Stimulated activated CD4-positive, alpha-beta T cell treated with anti-CD3 and anti-CD28 coated beads, TNF-alpha, amount 100 ng/mL, for 1 hour (primary cell): ENCODE measurements around the gene FAM170B.

Experiments
- DNase-seq, 3 donors: peaks; one replicate each; pipeline ENCODE4 v3.0.0-alpha.2; 2020; ENCODE audit warnings: low read depth in 3 of 3, low spot score in 1 of 3

The FAM170B gene

DNA sequence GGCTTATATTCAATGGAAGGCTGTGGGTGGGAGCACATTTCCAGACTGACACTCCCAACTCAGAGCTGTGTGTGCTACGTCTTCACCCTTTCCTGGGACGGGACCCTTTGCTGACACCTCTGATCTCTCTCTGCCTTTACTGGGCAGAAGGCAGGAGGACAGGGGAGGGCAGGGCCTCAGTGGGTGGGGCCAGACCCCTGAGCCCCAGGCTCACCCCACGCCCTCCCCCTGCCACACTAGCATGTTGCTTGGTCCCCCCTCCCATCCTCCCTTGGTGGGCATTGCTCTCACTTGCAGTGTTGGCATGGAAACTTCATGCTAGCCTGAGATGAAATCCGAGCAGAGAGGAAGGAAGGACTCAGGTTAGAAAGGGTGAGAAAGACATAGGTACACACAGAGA is 36.0 kb upstream of the FAM170B start:
- DNase-seq, result no peak

DNA sequence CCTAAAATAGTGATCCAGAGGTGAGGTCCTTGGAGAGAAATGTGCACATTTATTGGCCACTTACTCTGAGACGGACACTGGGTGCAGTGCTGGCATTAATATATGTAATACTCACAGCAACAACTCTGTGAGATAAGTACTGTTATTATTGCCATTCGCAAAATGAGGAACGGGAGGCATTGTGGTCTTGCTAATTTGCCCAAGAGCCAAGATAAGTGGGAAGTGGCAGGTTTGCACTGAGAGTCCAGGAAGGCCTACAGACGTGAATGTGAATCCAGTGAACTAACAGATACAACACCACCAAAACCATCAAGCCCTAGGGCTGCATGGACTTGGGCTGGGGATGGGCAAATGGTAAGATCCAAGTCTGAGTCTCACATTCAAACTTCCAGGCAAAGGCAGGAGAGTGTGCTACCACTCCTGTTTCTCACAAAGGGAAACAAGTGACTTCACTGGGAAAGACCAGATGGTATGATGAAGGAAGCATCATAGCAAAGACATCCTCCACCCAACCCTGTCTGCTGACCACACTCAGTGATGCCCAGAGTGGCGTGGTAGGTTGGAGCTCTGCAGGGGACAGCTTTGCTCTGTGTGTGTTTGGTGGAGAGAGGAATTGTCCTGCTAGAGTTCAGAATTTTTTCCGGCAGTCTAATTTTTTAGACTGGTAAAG is 35.1 kb upstream of the FAM170B start:
- no peak for DNase-seq

DNA sequence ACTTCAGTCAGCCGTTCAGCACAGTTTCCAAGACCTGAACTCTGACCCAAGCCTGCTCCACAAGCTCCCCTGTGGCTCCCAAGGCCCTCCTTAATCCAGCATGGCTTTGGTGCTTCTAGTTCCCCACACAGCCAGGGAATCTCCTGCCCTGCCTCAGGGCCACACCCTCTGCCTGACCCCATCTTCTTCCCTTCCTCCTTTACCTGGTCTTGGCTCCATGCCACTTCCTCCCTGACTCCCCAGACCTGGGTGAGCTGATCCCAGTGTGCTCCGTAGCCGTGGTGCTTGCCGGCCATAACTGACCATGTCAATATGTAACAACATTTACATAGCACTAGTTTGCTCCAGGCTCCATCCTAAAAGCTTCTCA is 34.3 kb upstream of the FAM170B start:
- DNase-seq, result no peak

DNA sequence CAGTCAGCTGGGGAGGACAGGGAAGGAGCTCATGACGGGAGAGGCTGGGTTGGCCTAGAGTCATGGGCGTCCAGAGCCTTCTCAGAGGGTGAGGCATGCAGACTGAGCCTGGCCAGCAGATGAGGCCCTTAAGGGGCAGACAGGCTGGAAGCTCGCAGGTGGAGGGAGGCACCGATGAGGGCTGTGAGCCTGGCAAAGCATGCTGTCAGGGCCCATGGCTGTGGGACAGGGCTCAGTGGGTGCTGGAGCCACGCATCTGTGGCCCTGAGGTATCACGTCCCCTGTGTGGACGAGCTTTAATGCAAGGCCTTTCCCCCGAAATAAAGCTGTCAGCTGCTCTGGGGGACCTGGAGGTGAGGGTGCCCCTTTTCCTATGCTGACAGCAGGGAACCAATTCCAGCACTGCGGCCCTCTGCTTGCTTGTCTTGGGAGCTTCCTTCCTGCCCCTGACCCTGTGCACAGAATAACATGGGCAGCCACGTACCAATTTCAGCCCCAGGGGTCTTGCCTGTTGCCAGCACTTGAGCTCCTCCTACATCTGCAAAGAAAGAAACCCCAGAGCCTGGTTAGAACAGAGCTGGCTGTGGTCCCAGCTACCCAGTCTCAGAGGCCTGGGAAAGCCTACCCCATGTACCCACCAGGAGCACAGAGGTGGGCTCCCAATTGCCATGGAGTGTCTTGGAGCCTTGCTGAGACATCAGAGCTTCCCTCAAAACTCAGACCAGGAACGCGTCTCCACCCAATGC is 33.8 kb upstream of the FAM170B start:
- no peak for DNase-seq

DNA sequence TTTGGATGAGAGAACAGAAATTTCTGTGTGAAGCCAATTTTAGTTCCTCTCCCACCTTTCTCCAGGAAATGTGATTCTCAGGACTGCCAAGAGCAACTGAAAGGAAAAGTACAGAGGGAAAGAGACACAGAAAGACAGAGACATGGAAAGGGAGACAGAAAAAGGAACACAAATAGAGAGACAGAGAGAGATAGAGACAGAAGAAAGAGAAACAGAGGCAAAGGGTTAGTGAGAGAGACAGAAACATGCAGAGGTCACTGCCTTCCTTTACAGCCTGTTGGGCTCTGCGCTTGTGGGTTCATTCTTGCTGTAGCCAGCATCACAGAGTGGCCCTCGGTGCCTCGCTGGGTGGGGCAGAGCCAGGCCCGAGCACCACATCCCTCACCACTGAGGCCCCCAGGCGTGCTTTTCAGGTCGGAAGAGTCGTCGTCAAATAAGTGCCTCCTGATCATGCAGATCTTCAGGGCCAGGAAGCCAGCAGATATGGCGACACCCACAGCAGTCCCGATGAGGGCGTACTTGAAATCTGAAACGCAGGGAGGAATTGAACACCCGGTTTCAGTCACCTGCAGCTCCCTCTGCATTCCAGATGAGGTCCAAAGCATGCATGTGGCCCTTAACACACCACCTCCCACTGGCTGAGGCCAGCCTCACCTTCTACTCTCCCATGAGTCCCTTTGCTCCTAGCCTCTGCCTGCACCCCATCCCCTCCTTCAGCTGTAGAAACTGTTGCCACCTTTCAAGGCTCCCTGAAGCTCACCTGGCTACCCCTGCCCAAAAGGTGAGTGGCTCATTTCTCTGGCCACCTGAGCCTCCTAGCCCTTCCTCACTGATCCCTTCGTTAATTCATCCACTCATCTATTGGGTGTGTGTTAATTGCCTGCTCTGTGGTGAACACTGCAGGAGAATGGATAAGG is 32.9 kb upstream of the FAM170B start:
- DNase-seq, result no peak

DNA sequence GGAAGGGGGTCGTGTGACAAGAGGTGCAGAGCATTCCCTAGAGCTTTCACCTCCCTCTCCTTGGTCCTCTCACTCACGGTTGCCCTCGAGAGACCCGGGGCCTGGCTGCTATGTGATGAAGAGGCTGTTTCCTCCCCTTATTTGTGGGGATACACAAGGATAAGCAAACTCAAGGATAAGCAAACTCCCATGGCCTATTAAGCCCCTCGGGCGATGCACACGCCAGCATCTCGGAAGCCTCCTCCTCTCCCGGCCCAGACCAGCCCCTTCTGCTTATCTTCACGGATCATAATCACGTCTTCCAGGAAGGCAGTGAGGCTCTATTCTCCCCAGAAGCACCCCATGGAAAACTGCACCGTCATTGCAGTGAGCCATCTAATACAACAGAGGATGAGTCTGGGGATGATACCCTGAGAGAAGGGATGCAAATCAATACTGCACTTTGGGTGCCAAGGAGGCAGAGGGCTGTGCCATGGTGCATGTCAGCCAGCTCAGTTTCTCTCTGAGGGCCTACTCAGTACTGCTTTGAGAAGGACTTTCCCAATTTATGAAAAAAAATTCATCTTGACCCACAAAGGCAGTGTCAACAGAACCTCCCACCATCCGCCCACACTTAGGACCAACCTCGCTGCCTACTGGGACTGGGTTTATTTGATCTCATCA is 32.1 kb upstream of the FAM170B start:
- DNase-seq, result no peak

DNA sequence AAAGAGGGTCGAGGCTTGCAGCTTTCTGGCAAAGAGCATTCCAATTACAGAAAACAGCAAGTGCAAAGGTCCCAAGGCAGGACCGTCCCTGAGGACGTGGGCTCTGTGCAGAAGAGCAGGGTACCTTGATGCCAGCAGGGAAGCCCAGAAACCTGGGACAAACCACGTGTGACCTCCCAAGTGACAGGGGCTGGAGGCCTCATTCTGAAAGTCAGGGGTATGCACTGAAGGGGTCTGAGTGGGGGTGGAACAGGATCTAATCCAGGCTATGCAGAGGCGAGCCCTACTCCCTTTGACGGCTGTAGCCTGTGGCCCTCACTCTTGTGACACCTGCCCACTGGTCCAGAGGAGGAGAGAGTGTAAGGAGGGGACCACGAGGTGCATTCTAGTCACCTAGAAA is 31.4 kb upstream of the FAM170B start:
- DNase-seq, result no peak

DNA sequence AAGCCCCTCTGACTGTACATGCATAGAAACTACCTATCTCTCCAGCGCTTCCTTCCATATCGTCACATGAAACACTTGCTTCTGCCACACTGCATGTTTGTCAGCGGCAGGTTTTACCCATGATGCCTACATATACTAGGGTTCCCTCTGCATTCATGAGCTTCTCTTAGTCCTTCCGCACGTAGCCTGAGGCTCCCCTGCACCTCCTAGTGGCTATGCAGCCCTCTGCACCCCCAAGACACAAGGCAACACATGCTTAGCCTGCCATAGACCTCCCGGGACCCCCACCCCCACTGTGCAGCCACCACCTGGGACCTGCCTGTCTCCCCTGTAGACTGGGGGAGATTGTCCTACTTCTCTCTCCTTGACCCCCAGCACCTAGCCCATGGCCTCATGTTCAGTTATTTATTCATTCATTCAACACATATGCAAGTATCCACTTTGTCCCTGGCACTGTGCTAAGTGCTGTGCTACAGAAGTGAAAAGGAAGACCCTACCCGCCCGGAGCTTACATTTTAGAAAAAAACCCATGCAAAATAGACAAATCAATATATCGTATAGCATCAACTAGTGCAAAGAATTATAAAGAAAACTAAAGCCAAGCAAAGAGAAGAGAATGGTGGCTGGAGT is 30.9 kb upstream of the FAM170B start:
- DNase-seq, result no peak

DNA sequence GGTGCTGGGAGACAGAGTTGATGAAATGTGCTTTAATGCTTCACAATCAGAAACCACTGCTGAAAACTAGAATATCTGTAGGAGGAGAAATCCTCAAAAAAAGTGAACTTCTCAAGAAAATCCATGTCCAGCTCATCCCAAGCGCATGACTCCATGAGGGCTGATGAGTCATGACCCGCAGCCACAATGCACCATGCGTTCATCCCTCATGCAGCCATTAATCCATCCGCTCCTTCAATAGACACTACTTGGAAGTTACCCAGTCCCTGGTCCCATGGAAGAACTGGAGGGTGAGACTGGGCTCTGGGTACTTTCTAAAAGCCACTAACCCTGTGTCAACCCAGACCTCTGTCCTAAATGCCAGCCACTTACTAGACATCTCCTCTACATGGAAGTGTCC is 29.9 kb upstream of the FAM170B start:
- DNase-seq, result no peak

DNA sequence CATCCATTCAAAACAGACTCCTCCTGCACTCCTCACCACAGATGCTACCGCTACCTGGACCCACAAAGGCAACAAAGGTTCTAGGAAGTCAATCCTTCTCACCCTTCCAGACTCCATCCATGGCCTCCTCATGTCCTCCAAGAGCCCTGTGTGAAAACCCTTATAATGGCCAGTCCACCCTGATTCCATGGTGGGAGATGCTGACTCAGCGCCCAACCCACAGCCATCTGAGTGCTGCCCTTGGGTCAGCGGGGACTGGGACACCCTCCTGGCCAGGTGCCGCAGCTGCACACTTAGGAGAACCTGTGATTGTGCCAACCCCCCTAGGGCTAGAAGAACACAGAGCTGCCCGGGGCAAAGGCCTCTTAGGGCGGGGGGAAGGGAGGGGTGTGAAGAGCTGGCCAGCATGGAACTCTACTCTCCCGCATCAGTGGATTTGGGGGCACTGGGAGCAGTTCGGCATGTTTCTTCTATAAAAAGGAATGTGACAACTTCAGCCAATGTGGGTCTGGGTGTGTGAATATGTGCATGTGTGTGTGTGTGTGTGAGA is 29.0 kb upstream of the FAM170B start:
- DNase-seq, result no peak

DNA sequence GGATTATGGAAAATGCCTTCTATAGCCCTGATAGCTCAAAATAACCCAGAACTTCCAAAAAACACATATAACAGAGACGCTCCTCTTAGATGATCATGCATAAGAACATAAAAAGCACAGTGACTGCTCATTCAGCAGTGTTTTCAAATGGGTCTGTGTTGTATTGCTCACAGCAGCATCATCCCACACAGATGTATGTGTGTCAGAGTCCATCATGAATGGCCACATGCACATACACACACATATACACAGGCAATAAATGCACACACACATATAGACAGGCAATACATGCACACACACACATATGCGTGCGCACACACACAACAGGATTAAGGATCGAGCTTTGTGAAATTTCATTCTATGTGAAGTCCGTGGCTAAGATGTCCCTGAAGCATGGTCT is 28.2 kb upstream of the FAM170B start:
- DNase-seq, result no peak

DNA sequence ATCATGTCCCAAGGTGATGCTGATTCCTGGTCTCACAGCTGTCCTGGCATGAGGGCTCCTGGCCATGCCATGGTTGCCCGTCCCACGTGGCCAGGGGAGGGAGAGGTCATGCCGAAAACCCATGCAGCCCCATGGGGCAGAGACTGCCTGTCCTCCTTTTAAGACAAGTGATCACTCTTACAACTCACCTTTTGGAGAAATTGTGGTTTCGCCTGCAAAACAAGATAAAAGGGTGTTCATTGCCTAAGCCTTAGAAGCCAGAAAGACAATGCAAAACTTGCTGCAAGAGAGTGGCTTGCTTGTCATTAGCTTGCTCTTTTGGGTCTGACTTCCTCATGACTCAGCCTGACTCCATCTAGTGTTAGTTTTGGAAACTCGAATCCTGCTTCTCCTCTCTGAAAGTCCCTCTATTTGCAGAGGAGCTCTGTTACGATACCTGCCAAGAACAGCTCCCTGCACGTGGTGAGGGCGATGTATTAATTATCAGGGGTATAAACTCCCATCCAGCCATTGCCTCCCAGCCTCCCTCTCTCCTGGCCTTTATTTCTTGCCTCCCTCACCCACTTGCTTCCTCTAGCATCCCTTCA is 27.7 kb upstream of the FAM170B start:
- no peak for DNase-seq

DNA sequence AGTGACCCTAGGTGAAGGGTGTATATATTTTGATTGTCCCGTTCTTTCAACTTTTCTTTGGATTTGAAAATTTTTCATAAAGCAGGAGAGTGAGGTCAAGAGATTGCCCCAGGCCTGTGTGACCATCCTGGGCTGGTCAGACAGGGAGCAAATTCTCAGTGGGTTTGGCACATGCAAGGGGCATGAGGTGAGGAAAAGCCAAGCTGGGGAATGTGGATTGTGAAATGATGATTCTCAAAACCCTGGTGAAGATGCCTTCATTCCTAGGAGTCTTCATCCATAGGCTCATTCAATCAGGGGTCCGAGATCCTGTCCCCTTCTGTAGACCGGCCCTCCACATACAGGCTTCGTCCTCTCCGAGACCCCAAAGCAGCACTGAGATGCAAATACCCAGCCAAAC is 27.0 kb upstream of the FAM170B start:
- DNase-seq, result no peak

DNA sequence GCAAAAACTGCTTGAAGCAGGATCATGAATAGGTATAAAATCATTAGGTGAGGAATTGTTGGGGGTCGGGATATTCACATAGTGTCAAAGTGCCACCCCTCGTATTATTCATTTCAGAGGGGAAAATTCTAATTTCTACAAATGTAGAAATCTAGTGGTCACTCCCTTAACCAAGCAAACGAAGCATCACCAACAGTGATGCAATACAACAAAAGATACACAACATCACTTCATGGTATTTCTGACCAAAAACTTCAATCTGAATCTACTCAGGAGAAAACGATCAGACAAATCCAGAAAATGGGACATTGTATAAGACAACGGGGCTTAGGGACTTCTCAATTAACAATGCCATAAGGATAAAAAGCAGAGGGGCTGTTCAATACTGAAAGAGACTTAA is 26.3 kb upstream of the FAM170B start:
- no peak for DNase-seq

DNA sequence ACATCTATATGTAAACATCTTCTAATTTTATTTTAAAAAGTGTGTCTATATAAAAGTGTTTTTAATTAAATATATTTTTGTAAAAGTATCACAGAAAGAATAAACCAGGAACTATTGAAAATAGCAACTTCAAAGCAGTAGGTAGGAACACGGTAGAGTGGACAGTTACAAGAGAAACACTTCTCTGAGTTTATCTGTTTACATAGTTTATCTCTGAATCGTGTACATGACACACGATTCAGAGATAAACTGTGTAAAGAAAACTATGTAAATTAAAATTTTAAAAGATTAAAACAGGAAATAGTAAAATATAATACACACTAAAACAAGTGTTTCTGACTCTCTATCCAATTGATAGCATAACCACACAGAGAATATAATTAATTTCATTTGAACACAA is 25.1 kb upstream of the FAM170B start:
- no peak for DNase-seq

DNA sequence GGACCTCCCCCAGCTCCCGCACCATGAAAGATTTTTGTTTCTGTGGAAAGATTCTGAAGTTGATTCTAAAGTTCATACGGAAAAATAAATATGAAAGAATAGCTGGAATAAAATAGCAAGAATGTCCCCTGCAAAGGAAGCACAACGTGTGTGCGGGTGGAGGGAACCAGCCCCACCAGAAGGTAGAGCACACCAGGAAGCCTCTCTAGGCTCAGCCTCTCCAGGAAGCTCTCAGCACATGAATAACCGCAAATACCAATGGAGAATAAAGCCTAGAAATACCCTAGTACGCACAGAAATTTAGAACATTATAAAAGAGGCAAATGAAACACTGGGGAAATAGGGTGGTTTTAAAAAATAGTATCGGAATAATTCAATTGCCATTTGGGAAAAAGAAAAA is 24.6 kb upstream of the FAM170B start:
- DNase-seq, result no peak

DNA sequence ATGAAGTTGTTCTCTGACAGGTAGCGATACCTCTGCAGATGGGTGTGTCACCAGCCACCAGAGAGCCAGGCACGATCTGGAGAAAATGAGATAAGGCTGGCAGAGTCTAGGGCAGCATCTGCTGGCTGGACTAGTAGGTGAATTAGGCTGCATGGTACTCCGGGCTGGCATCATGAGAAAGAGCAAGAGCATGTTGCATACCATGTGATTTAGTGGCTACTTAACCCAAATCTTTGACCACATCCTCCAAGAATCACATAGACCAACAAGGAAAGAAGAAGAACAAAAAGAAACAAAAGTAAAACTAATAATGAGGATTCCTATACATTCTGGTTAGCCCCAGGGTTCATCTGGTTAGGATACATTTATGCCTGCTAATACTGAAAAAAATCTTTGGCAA is 23.4 kb upstream of the FAM170B start:
- no peak for DNase-seq

DNA sequence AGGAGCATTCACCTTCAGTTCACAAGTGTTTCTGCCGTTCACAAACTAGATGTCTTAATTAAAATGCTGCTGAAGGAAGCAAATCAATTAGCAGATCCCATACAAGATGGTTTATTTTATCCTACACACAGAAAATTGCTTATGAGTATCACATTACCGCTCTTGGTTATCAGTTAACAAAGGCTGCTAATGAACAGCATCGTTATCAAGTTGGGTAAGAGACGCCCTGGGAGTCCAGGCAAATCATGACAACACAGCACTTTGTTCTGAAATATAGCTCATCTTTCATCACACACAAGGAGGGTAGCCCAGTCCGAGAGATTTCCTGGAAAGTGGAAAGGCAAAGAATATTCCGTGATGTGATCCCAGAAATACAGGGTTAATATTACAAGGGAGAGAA is 20.8 kb upstream of the FAM170B start:
- no peak for DNase-seq

DNA sequence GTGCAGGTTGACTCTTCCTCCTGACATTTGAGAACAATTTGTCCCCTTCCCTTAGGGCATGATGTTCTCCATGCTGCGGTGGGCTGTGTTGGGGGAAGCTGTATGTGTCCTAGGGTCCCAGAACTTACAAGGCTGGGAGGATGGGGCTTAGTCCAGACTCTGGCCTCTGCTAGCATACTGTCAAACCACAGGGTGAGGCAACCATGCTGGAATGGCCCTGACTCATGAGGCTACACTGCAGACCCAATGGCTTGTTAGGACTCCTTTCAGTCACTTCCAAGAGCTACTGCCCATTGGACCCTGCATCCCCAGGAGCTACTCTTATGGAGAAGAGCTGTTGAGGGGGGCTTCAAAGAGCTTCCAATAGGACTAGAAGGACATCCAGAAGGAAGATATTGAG is 20.1 kb upstream of the FAM170B start:
- no peak for DNase-seq

DNA sequence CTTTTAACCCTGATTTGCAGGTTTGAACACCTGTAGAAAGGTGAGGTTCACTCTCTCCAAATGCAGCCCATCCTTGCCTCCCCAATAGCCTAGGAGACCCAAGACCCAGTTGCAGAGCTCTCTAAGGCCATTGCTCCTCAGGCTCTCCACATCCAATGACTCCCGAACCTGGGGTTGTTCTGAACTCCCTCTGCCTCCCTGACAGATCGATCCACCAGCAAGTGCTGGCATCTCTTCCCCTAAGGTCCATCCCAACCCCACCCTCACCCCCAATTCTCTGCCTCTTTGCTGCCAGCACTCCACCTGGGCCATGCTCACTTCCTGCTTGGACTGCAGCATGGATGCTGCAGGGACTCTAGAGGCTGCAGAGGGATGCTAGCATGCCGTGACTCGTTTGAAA is 19.3 kb upstream of the FAM170B start:
- DNase-seq, result no peak
